Neuronal stem cell (in vitro differentiated cells): ENCODE data around the gene EPHA10.

Experiments
- DNase-seq: peaks from one replicate; pipeline ENCODE4 v3.0.0-alpha.2; 2013; ENCODE audit warnings: low spot score
- H2AFZ ChIP-seq: one replicate; pipeline ENCODE4 v1.6.1; 2013; ENCODE audit warnings: mild to moderate bottlenecking, low read length, inconsistent platforms
- H2AK5ac ChIP-seq: 2 replicates; pipeline ENCODE4 v1.6.1; 2013; ENCODE audit warnings: low read depth, mild to moderate bottlenecking, inconsistent platforms, low read length, moderate library complexity, mixed read lengths
- H2BK120ac ChIP-seq: 2 replicates; pipeline ENCODE4 v1.6.1; 2013; ENCODE audit warnings: low read depth, mild to moderate bottlenecking, inconsistent platforms, low read length, moderate library complexity, mixed read lengths
- H2BK12ac ChIP-seq: one replicate; pipeline ENCODE4 v1.6.1; 2013; ENCODE audit warnings: low read length, inconsistent platforms
- H2BK15ac ChIP-seq: 2 replicates; pipeline ENCODE4 v1.6.1; 2013; ENCODE audit warnings: mild to moderate bottlenecking, low read length, inconsistent platforms, mixed read lengths
- H2BK5ac ChIP-seq: one replicate; pipeline ENCODE4 v1.6.1; 2013; ENCODE audit warnings: inconsistent platforms, mild to moderate bottlenecking, low read length, moderate library complexity
- H3K14ac ChIP-seq: one replicate; pipeline ENCODE4 v1.6.1; 2013; ENCODE audit warnings: low read length, inconsistent platforms
- H3K18ac ChIP-seq: 2 replicates; pipeline ENCODE4 v1.6.1; 2013; ENCODE audit warnings: low read length, inconsistent platforms
- H3K23ac ChIP-seq: 2 replicates; pipeline ENCODE4 v1.6.1; 2013; ENCODE audit warnings: low read depth, mild to moderate bottlenecking, mixed read lengths, low read length, inconsistent platforms; ENCODE audit not compliant: poor library complexity
- H3K27ac ChIP-seq: replicated peaks from 3 replicates; pipeline ENCODE4 v1.5.1; 2013; ENCODE audit warnings: low read length, inconsistent platforms
- H3K27me3 ChIP-seq, 3 experiments: 2 replicates each; pipeline ENCODE4 v1.6.1; 2013; ENCODE audit warnings: low read length in 3 of 3, mild to moderate bottlenecking in 2 of 3, inconsistent platforms in 1 of 3, low read depth in 1 of 3, mixed read lengths in 1 of 3, moderate library complexity in 1 of 3; ENCODE audit not compliant: control insufficient read depth in 3 of 3, insufficient read depth in 3 of 3
- H3K36me3 ChIP-seq, 2 donors: replicated peaks in 1 of 2; 2 replicates each; pipeline ENCODE4 v1.6.1; 2013; ENCODE audit warnings: low read length in 2 of 2; ENCODE audit not compliant: control insufficient read depth in 2 of 2, insufficient read depth in 2 of 2
- H3K4ac ChIP-seq: 2 replicates; pipeline ENCODE4 v1.6.1; 2013; ENCODE audit warnings: inconsistent platforms, mild to moderate bottlenecking, low read length, moderate library complexity
- H3K4me1 ChIP-seq, 2 donors: 1 replicate in 1 of 2; 2 replicates in 1 of 2; pipeline ENCODE4 v1.6.1; 2013; ENCODE audit warnings: low read length in 2 of 2, low read depth in 1 of 2; ENCODE audit not compliant: control insufficient read depth in 2 of 2, insufficient read depth in 1 of 2
- H3K4me2 ChIP-seq: one replicate; pipeline ENCODE4 v1.6.1; 2013; ENCODE audit warnings: mild to moderate bottlenecking, low read length, inconsistent platforms; ENCODE audit not compliant: insufficient read depth, poor library complexity, severe bottlenecking
- H3K4me3 ChIP-seq, 2 donors: 2 replicates each; pipeline ENCODE4 v1.5.1; 2013; ENCODE audit warnings: low read length in 2 of 2, mild to moderate bottlenecking in 2 of 2, inconsistent platforms in 1 of 2, moderate library complexity in 1 of 2
- H3K79me1 ChIP-seq: one replicate; pipeline ENCODE4 v1.6.1; 2013; ENCODE audit warnings: low read depth, mild to moderate bottlenecking, inconsistent platforms, low read length, moderate library complexity
- H3K9ac ChIP-seq: one replicate; pipeline ENCODE4 v1.6.1; 2013; ENCODE audit warnings: mild to moderate bottlenecking, low read depth, low read length, inconsistent platforms; ENCODE audit not compliant: poor library complexity
- H3K9me3 ChIP-seq, 2 donors: replicated peaks in 1 of 2; 2 replicates each; pipeline versions ENCODE3 to v1.6.1; 2013; ENCODE audit warnings: low read length in 2 of 2, mild to moderate bottlenecking in 2 of 2, inconsistent platforms in 1 of 2, low read depth in 1 of 2, mixed read lengths in 1 of 2, moderate library complexity in 1 of 2; ENCODE audit not compliant: control insufficient read depth in 2 of 2, insufficient read depth in 1 of 2
- H4K8ac ChIP-seq: one replicate; pipeline ENCODE4 v1.6.1; 2013; ENCODE audit warnings: low read depth, mild to moderate bottlenecking, inconsistent platforms, low read length, moderate library complexity
- H4K91ac ChIP-seq: one replicate; pipeline ENCODE4 v1.6.1; 2013; ENCODE audit warnings: low read length, low read depth, mild to moderate bottlenecking, inconsistent platforms; ENCODE audit not compliant: poor library complexity
- WGBS, 2 donors: extraction: QIAGEN DNeasy Blood & Tissue Kit; methylation state at CpG; one replicate each; pipeline ENCODE4 v1.1.7; 2013; ENCODE audit warnings: missing lambda C conversion rate in 2 of 2, mixed read lengths in 1 of 2; ENCODE audit not compliant: insufficient read length in 2 of 2, insufficient replicate concordance in 1 of 2; ENCODE audit errors: extremely low coverage in 2 of 2; 5-methylcytosine and 5-hydroxymethylcytosine counted together

Gene EPHA10

GRCh38 chr1:37697090-37697489 is 67.8 kb downstream of the EPHA10 start:
- Histone ChIP-seq H4K8ac (no peak overlapping the region), H3K27me3 (no peaks in the 10 kb centered on the region), H3K4me3 (no peak overlapping the region), H3K14ac (no peak overlapping the region), H3K79me1 (peaks cover 2% of the 10 kb centered on the region), H3K9me3 (no peaks in the 10 kb centered on the region), H3K27ac (no peak overlapping the region), H3K4me2 (no peak overlapping the region), H3K4ac (no peak overlapping the region), H3K36me3 (peaks cover 33 to 84% of the 10 kb centered on the region in 2 donors), H2BK12ac (no peak overlapping the region), H2AFZ (no peak overlapping the region), H2BK120ac (no peak overlapping the region), H2AK5ac (no peak overlapping the region), H4K91ac (no peak overlapping the region), H2BK5ac (no peak overlapping the region), H3K18ac (no peak overlapping the region), H3K4me1 (peaks cover 2 to 3% of the 10 kb centered on the region in 2 donors), H3K9ac (no peak overlapping the region), H3K23ac (no peak overlapping the region), H2BK15ac (no peak overlapping the region)
- WGBS, 2 donors = no CpG with 5 or more reads among the region's 2 CpGs
- DNase-seq = no peak

GRCh38 chr1:37692834-37693175 is 72.1 kb downstream of the EPHA10 start:
- Histone ChIP-seq H2BK12ac (no peak overlapping the region), H2AFZ (peak overlapping the region; percentile 96), H2BK5ac (peak overlapping the region; percentile 80), H3K4me2 (peak overlapping the region; percentile 80), H3K9me3 (no peaks in the 10 kb centered on the region), H3K27ac (peak overlapping the region; percentile 69), H3K36me3 (peaks cover 15 to 55% of the 10 kb centered on the region in 2 donors), H4K8ac (no peak overlapping the region), H3K23ac (no peak overlapping the region), H3K4ac (no peak overlapping the region), H2BK120ac (no peak overlapping the region), H3K4me3 (peak overlapping the region; percentile 83 to 95), H3K79me1 (peaks cover 6% of the 10 kb centered on the region), H3K27me3 (no peaks in the 10 kb centered on the region), H3K18ac (peak overlapping the region; percentile 96), H3K4me1 (peaks cover 14 to 15% of the 10 kb centered on the region in 2 donors), H4K91ac (no peak overlapping the region), H2AK5ac (peak overlapping the region; percentile 4), H3K14ac (no peak overlapping the region), H2BK15ac (no peak overlapping the region), H3K9ac (peak overlapping the region; percentile 92)
- no peak for DNase-seq
- no CpG with 5 or more reads among the region's 16 CpGs for WGBS, 2 donors

- Histone ChIP-seq H2BK120ac (no peak within 1 kb of the TSS), H3K36me3 (peaks cover 13 to 55% of the 10 kb centered on the region in 2 donors), H3K27me3 (no peaks in the 10 kb centered on the region), H3K14ac (peak within 1 kb of the TSS; percentile 75), H3K18ac (peak within 1 kb of the TSS; percentile 96), H3K4me2 (peak within 1 kb of the TSS; percentile 94), H4K91ac (no peak within 1 kb of the TSS), H3K27ac (peak within 1 kb of the TSS; percentile 69), H2BK5ac (peak within 1 kb of the TSS; percentile 80), H3K4ac (no peak within 1 kb of the TSS), H2BK15ac (peak within 1 kb of the TSS; percentile 59), H3K79me1 (peaks cover 6% of the 10 kb centered on the region), H3K9me3 (no peaks in the 10 kb centered on the region), H3K9ac (peak within 1 kb of the TSS; percentile 92), H3K4me1 (peaks cover 14 to 15% of the 10 kb centered on the region in 2 donors), H4K8ac (no peak within 1 kb of the TSS), H3K23ac (peak within 1 kb of the TSS; percentile 96), H2AK5ac (peak within 1 kb of the TSS; percentile 78), H2AFZ (peak within 1 kb of the TSS; percentile 98), H2BK12ac (peak within 1 kb of the TSS; percentile 50), H3K4me3 (peak within 1 kb of the TSS; percentile 83 to 95)
- DNase-seq = peak; percentile 96
- no CpG with 5 or more reads among the region's 54 CpGs for WGBS, 2 donors
Measured at GRCh38 chr1:37692078-37692833, 72.7 kb downstream of the EPHA10 start, which contains the start of gene CDCA8. CDCA8 (plus strand) TSS chr1:37692516; CDS start chr1:37692691, 175 bp downstream.

- Histone ChIP-seq H3K14ac (peak overlapping the region; percentile 75), H2AK5ac (peak overlapping the region; percentile 78), H3K27me3 (no peaks in the 10 kb centered on the region), H2AFZ (peak overlapping the region; percentile 98), H4K8ac (no peak overlapping the region), H3K36me3 (peaks cover 10 to 51% of the 10 kb centered on the region in 2 donors), H3K4me1 (peaks cover 14 to 15% of the 10 kb centered on the region in 2 donors), H3K9ac (peak overlapping the region; percentile 90), H3K18ac (peak overlapping the region; percentile 91), H2BK15ac (peak overlapping the region; percentile 59), H3K79me1 (peaks cover 6% of the 10 kb centered on the region), H3K9me3 (no peaks in the 10 kb centered on the region), H3K4me3 (peak overlapping the region; percentile 83 to 94), H3K4me2 (peak overlapping the region; percentile 94), H2BK12ac (peak overlapping the region; percentile 50), H3K23ac (peak overlapping the region; percentile 96), H3K27ac (no peak overlapping the region), H2BK5ac (peak overlapping the region; percentile 54), H2BK120ac (no peak overlapping the region), H4K91ac (no peak overlapping the region), H3K4ac (no peak overlapping the region)
- no peak for DNase-seq
- no CpG with 5 or more reads among the region's 45 CpGs for WGBS, 2 donors
Measured at GRCh38 chr1:37691497-37692077, 73.3 kb downstream of the EPHA10 start.
